Esophagus muscularis mucosa (tissue), 4 donors: ENCODE data around the gene SLC6A18. TPM values are rescaled to one million over a fixed set of nuclear protein-coding genes. Genes with fewer than 3 reads are reported as not detected.

Experiments used
- DNase-seq: peaks from one replicate; pipeline ENCODE4 v3.0.0-alpha.2; 2017; ENCODE audit errors: extremely low spot score
- H3K27ac ChIP-seq, 4 donors: fragments of 200-600 bp; sonication (generic); replicated peaks in 1 of 4; 1 replicate in 3 of 4; 2 replicates in 1 of 4; pipeline ENCODE4 v1.5.1; 2016 to 2019; ENCODE audit warnings: mild to moderate bottlenecking in 1 of 4
- H3K27me3 ChIP-seq, 4 donors: fragments of 200-600 bp; sonication (generic); one replicate each; pipeline versions ENCODE4 v1.5.1 to v1.6.0; 2016 to 2019
- H3K36me3 ChIP-seq, 4 donors: fragments of 200-600 bp; sonication (generic); one replicate each; pipeline ENCODE4 v1.5.1; 2016 to 2019
- H3K4me1 ChIP-seq, 4 donors: fragments of 200-600 bp; sonication (generic); one replicate each; pipeline ENCODE4 v1.5.1; 2016 to 2019
- H3K4me3 ChIP-seq, 4 donors: fragments of 200-600 bp; sonication (generic); 1 replicate in 2 of 4; 2 replicates in 2 of 4; pipeline ENCODE4 v1.5.1; 2016 to 2019; ENCODE audit warnings: mild to moderate bottlenecking in 4 of 4, moderate library complexity in 1 of 4
- H3K9me3 ChIP-seq, 4 donors: fragments of 200-600 bp; sonication (generic); 1 replicate in 3 of 4; 2 replicates in 1 of 4; pipeline ENCODE4 v1.5.1; 2016 to 2019
- EP300 ChIP-seq: sonication (generic); formaldehyde crosslinking; IDR thresholded peaks from one replicate; pipeline ENCODE4 v1.6.1; 2017; ENCODE audit warnings: antibody characterized with exemption
- POLR2A ChIP-seq: fragments of 450-650 bp; IDR thresholded peaks from one replicate; pipeline ENCODE4 v1.6.1; 2017; ENCODE audit warnings: antibody characterized with exemption, moderate library complexity, mild to moderate bottlenecking, low read depth
- POLR2AphosphoS5 ChIP-seq, 2 donors: sonication (generic); formaldehyde crosslinking; IDR thresholded peaks; one replicate each; pipeline ENCODE4 v1.6.1; 2017; ENCODE audit warnings: antibody characterized with exemption in 2 of 2
- WGBS: methylation state at CpG from one replicate; pipeline ENCODE4 v1.1.5; 2018; 5-methylcytosine and 5-hydroxymethylcytosine counted together
- intact Hi-C: fragments of 100-400 bp; cut with DNase I; formaldehyde crosslinking; loops from one replicate; pipeline ENCODE4 v1.15.1; 2023
- total RNA-seq, 4 donors: library from RNA; depleted of rRNA; stranded (reverse); fragments of >200 nt; gene quantifications; one replicate each; pipeline versions ENCODE4 v1.1.0 to v1.2.1, GENCODE V29; 2016
- TF ChIP-seq, protein P1 (sequence below), 3 experiments: fragments of 200-600 bp in 2 of 3; fragments of 450-650 bp in 1 of 3; sonication (generic) in 2 of 3; IDR thresholded peaks; one replicate each; pipeline ENCODE4 v1.5.1; 2017 to 2019; ENCODE audit warnings: antibody characterized with exemption in 3 of 3, mild to moderate bottlenecking in 2 of 3, moderate library complexity in 1 of 3

SLC6A18 gene
- total RNA-seq, 4 donors from 2014 or later = not detected

DNA sequence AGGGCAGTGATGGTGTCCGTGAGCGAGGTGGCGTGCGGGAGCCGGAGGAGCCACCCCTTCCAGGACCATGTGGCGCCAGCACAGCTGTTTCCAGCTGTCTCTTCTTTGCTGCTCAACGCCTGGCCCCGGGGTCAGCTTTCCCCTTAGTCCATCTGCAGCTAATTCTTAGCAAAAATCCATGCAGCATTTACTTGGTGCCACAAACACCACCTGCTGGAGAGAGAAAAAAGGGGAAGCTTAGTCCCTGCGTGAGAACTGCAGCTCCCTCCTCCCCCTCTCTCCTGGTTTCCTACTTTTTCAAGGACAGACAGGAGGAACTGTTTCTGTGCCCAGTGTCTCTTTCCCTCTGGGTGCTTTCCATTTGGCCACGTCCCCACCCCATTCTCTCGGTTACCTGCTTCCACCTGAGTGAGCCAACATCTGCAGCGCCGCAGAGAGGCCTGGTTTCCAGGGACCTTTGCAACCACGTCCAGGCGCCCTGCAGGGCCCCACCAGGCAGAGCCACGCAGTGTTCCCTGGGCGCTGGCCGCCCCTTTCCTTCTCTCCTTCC is 20.4 kb upstream of the SLC6A18 start:
- TF ChIP-seq POLR2AphosphoS5 (IDR thresholded peaks at IDR 0.05) (no peak), EP300 (no peak), POLR2A (no peak)
- TF ChIP-seq, protein P1, sequence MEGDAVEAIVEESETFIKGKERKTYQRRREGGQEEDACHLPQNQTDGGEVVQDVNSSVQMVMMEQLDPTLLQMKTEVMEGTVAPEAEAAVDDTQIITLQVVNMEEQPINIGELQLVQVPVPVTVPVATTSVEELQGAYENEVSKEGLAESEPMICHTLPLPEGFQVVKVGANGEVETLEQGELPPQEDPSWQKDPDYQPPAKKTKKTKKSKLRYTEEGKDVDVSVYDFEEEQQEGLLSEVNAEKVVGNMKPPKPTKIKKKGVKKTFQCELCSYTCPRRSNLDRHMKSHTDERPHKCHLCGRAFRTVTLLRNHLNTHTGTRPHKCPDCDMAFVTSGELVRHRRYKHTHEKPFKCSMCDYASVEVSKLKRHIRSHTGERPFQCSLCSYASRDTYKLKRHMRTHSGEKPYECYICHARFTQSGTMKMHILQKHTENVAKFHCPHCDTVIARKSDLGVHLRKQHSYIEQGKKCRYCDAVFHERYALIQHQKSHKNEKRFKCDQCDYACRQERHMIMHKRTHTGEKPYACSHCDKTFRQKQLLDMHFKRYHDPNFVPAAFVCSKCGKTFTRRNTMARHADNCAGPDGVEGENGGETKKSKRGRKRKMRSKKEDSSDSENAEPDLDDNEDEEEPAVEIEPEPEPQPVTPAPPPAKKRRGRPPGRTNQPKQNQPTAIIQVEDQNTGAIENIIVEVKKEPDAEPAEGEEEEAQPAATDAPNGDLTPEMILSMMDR (IDR thresholded peaks at IDR 0.05) = no peak
- Histone ChIP-seq H3K4me3 (no peak overlapping the region), H3K36me3 (no peaks in the 10 kb centered on the region), H3K4me1 (no peaks in the 10 kb centered on the region), H3K27ac (no peak overlapping the region), H3K9me3 (no peaks in the 10 kb centered on the region), H3K27me3 (peaks cover 0 to 96% (median 4%) of the 10 kb centered on the region in 4 donors)
- intact Hi-C loops = no loop called here
- DNase-seq = no peak
- WGBS = 31% methylated on average over 12 of the region's 18 CpGs

DNA sequence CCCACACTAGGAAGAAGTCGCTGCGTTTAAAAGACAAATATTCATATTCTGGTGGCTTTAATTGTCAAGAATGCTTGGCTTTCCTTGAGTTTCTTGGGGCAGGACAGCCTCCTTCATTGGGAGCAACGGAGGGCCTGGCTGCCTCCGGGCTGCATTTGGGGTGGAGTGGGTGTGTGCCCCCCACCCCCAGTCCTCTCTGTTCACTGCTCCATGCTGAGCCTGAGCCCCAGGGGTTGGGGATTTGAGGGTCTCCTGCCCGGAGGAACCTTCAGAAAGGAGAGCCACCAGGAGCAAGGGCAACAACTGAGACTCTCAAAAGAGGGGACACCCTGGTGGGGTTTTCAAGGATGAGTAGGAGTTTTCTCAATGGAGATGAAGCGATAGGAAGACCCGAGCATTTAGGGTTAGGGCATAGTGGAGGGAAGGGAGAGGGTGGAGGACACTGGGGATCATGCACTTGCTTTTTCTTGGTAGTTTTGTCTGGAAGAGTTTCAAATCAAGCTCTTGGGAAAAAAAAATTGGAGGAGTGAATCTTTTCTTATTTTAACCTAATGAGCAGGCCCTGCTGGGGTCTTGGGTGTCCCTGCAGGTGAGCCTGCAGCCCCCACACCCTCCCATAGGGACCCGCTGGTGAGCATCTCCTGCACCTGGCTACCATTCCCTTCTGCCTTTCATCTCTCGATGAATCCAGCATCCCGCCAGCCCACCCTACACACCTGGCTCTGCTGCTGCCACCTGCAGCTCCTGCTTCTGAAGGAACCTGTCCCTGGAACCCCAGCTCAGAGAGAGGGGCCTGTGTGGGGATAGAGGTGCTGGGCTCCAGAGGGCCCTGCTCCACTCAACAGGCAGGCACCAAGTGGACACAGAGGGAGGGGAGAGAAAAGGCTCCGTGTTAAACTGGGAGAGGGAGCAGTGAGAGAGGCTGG is 19.7 kb upstream of the SLC6A18 start:
- TF ChIP-seq POLR2AphosphoS5 (IDR thresholded peaks at IDR 0.05) = no peak
- Histone ChIP-seq H3K9me3 (no peaks in the 10 kb centered on the region), H3K4me3 (no peak overlapping the region), H3K36me3 (no peaks in the 10 kb centered on the region), H3K27ac (no peak overlapping the region), H3K27me3 (peaks cover 0 to 96% (median 4%) of the 10 kb centered on the region in 4 donors), H3K4me1 (no peaks in the 10 kb centered on the region)
- intact Hi-C loops = no loop called here
- WGBS = 68% methylated on average over 11 of the region's 11 CpGs
- DNase-seq = no peak

DNA sequence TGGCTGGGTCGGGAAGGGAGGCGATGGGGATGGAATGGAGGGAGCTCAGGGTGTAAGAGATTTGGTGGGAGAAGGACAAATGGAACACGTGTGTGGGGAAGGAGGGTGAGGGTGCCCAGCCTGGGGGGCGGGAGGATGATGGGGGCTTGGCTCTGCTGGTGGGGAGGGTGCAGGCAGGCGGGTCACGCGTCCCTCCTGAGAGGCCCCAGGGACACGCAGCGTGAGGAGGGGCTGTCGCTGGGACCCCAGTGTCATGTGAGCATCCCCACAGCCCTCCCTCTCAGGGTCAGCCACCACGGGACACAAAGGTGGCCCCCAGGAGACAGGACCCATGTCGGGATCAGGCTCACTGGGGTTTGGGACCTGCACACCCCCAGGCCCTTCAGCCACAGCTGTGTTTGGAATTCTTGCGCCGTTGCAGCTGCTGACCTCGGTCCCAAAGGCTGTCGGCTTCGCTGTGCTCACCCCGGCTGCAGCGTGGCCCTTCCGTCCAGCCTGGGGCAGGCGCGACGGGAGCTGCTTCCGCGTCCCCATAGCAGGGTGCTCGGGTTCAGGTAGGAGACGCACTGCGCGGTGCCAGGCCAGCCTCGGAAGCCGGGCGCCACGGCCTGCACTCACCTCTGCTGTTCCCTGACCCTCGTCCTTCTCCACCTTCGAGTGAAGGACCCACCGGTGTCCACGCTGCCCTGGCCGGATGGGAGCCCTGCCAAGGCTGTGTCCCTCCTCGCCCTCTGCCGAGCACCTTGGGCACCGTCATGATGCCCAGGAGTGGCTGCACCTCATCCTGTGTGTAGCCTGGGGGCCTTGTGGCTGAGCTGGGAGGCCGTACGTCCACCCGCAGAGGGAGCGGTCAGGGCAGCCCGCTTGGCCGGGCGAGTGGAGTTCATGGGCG is 18.4 kb upstream of the SLC6A18 start:
- Histone ChIP-seq H3K4me3 (no peak overlapping the region), H3K9me3 (no peaks in the 10 kb centered on the region), H3K27ac (no peak overlapping the region), H3K36me3 (no peaks in the 10 kb centered on the region), H3K4me1 (no peaks in the 10 kb centered on the region), H3K27me3 (peaks cover 0 to 88% (median 4%) of the 10 kb centered on the region in 4 donors)
- WGBS = 62% methylated on average over 12 of the region's 49 CpGs
- DNase-seq = no peak
- TF ChIP-seq, protein P1 (IDR thresholded peaks at IDR 0.05) = no peak
- TF ChIP-seq POLR2AphosphoS5 (IDR thresholded peaks at IDR 0.05) (no peak), EP300 (no peak), POLR2A (no peak)
- intact Hi-C loops = no loop called here

DNA sequence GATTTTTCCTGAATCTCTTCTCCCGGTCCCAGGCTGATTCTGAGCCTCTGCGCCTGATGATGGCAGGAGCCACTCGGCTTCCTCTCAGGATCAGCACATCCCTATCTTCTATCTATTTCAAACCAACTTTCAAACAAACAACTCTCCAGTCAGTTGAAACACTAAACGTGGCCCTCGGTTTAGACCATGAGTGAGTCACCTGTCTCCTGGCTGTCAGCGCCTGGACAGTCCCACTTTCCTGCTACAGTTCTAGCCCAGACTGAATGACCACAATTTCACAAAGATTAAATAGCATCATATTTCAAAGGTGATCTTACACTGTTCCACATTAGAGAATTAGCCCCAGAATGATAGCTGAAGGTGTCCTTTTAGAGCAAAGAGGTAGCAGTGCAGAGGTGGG is 17.6 kb upstream of the SLC6A18 start:
- Histone ChIP-seq H3K9me3 (no peaks in the 10 kb centered on the region), H3K4me3 (no peak overlapping the region), H3K36me3 (no peaks in the 10 kb centered on the region), H3K27ac (no peak overlapping the region), H3K4me1 (no peaks in the 10 kb centered on the region), H3K27me3 (peaks cover 0 to 80% (median 4%) of the 10 kb centered on the region in 4 donors)
- intact Hi-C loops = no loop called here
- DNase-seq = no peak
- TF ChIP-seq, protein P1 (IDR thresholded peaks at IDR 0.05) = no peak
- TF ChIP-seq EP300 (no peak), POLR2AphosphoS5 (IDR thresholded peaks at IDR 0.05) (no peak), POLR2A (no peak)
- 65% methylated on average over 6 of the region's 6 CpGs for WGBS
